HL-60 (cell line): ENCODE data around the gene LUZP1.
"Not testable (repeated sequence)": the region's sequence is repeated elsewhere in the genome, so short reads cannot be mapped to it uniquely, and the experiment has no call there.

Experiments used
- CTCF ChIP-seq: IDR thresholded peaks from one replicate; pipeline ENCODE4 v1.5.1; 2011; ENCODE audit warnings: low read length, control low read depth, inconsistent platforms; ENCODE audit not compliant: insufficient read depth
- REST ChIP-seq: IDR thresholded peaks from 2 replicates; pipeline ENCODE4 v1.6.1; 2012; ENCODE audit warnings: low read depth; ENCODE audit not compliant: insufficient replicate concordance
- SPI1 ChIP-seq: IDR thresholded peaks from 2 replicates; pipeline ENCODE4 v1.6.1; 2012; ENCODE audit warnings: low read depth, mild to moderate bottlenecking, borderline replicate concordance

GRCh38 chr1:23207733-23208132 is 39.1 kb upstream of the LUZP1 start:
- not testable (repeated sequence) for TF ChIP-seq CTCF, SPI1, REST
